Measurements from ENCODE around the gene DSC3.
"Not testable (repeated sequence)": the region's sequence is repeated elsewhere in the genome, so short reads cannot be mapped to it uniquely, and the experiment has no call there.

The DSC3 gene

GRCh38 chr18:31015715-31016434 is 26.7 kb downstream of the DSC3 start:
- no peak for TF ChIP-seq ZNF274 (IDR thresholded peaks at IDR 0.05; ENCODE audit: low read depth, low read length)
- H3K4me3 ChIP-seq (ENCODE audit: low read length) = no peak overlapping the region

DNA sequence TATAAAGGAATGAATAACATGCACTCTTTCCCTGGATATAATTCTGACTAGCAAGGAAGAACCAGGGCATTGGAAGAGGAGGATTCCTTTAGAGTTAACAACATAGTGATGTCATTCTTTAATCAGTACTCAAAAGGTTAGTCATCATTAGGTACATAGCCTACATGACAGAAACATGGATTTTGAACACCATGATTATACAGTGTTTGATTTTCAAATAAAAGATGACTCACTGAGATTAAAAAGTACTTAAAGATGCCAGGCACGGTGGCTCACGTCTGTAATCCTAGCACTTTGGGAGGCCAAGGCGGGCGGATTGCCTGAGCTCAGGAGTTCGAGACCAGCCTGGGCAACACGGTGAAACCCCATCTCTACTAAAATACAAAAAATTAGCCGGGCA is 31.1 kb downstream of the DSC3 start:
- not testable (repeated sequence) for H3K4me3 ChIP-seq (ENCODE audit: low read length)

DNA sequence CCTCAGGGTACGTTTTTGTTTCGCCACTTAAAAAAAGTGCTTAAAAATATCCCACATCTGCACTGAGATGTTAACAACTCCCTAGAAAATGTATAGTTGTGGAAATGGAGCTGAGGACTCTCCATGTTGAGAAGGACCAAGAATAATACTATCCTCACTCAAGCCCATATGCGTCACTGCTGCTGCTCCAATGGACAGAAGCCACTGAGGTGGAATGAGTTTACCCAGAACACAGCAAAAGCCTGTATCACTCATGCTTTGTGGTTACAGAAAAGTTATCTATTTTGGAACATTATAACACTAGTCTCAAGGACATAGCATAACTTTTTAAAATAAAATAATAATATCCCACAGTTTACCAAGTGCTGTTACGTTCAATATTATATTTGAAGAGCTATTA is 31.9 kb downstream of the DSC3 start:
- TF ChIP-seq ZNF274 (IDR thresholded peaks at IDR 0.05; ENCODE audit: low read depth, low read length) = no peak
- H3K4me3 ChIP-seq (ENCODE audit: low read length) = no peak overlapping the region

DNA sequence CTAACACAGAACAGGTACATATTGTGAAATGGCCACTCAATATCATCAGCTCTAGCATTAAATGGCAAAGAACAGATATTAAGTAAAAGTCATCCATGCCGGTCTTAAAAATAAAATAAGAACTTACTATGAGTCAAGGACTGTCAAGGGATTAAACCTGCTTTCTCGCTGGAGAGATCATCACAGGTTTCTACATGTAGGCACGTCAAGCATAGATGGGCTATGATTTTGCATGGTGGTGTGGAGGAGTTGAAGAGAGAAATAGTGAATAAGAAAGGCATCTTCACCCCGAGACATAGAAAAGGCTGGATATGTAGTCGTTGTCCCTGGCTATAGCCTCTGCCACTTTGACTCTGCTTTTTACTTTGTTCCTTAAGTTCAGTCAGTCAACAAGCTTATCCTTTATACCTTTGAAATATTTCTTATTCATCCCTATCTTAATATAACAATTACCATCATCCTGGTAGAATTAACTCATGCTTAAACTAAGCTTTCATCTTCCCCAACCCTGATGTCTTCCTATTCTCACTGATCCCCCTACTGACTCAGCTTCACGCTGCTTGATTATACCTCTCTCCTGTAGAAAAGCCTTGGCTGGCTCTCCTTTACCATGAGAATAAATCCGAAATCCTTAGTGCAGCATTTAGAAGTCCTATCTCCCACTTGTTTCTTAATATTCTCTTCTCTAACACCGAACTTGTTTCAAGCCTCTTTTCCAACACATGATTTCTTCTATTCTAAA is 42.5 kb downstream of the DSC3 start:
- no peak for TF ChIP-seq ZNF274 (IDR thresholded peaks at IDR 0.05; ENCODE audit: low read depth, low read length)
- H3K4me3 ChIP-seq (ENCODE audit: low read length) = no peak overlapping the region

DNA sequence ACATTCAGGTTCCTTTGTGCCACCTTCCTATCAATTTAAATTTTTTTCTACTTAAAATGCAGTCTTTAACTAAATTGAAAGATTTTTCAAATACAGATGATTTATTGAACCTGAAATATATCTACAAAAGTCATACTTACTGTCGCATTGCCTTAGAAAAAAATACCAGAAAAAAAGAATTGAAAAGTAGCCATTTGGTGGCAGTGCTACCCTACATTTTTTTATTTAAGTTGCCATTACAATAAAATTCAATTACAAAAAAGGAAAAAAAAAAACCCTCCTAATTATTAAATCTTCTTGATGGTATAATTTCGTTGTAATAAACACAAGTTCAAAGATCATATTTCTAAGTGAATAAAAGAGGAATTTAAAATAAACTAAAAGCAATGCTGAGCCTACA is 43.4 kb downstream of the DSC3 start:
- no peak overlapping the region for H3K4me3 ChIP-seq (ENCODE audit: low read length)
- TF ChIP-seq ZNF274 (IDR thresholded peaks at IDR 0.05; ENCODE audit: low read depth, low read length) = no peak

- TF ChIP-seq ZNF274 (IDR thresholded peaks at IDR 0.05; ENCODE audit: low read depth, low read length) = no peak
- H3K4me3 ChIP-seq (ENCODE audit: low read length) = no peak overlapping the region
Measured at GRCh38 chr18:30997223-30997622, 45.3 kb downstream of the DSC3 start.

DNA sequence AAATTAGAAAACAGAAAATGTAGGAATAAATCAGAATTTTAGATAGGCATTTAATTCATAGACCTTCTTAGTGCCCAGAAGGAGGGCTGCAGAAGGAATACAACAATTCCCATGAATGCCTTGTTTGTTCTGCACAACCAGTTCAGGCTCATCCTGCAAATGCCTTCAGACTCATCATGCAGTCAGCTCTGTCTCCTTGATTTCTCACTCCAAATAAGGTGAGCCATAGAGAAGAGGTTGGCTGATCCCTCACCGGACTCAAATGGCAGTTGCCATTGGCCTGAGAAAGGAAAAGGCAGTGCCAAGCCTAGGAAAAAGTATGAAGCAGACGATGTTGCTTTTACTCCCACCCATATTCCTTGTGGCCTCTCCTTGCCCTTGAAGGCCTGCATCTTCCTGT is 50.3 kb downstream of the DSC3 start:
- TF ChIP-seq ZNF274 (IDR thresholded peaks at IDR 0.05; ENCODE audit: low read depth, low read length) = no peak
- no peak overlapping the region for H3K4me3 ChIP-seq (ENCODE audit: low read length)

- H3K4me3 ChIP-seq (ENCODE audit: low read length) = no peak overlapping the region
- no peak for TF ChIP-seq ZNF274 (IDR thresholded peaks at IDR 0.05; ENCODE audit: low read depth, low read length)
Measured at GRCh38 chr18:30991397-30991796, 51.1 kb downstream of the DSC3 start.

- no peak overlapping the region for H3K4me3 ChIP-seq (ENCODE audit: low read length)
- TF ChIP-seq ZNF274 (IDR thresholded peaks at IDR 0.05; ENCODE audit: low read depth, low read length) = no peak
Measured at GRCh38 chr18:30989141-30989540, 53.4 kb downstream of the DSC3 start.

GRCh38 chr18:30988440-30988839 is 54.1 kb downstream of the DSC3 start:
- no peak for TF ChIP-seq ZNF274 (IDR thresholded peaks at IDR 0.05; ENCODE audit: low read depth, low read length)
- no peak overlapping the region for H3K4me3 ChIP-seq (ENCODE audit: low read length)

GRCh38 chr18:30987467-30988241 is 54.9 kb downstream of the DSC3 start:
- no peak for TF ChIP-seq ZNF274 (IDR thresholded peaks at IDR 0.05; ENCODE audit: low read depth, low read length)
- H3K4me3 ChIP-seq (ENCODE audit: low read length) = no peak overlapping the region

GRCh38 chr18:30985753-30986152 is 56.8 kb downstream of the DSC3 start:
- H3K4me3 ChIP-seq (ENCODE audit: low read length) = no peak overlapping the region
- TF ChIP-seq ZNF274 (IDR thresholded peaks at IDR 0.05; ENCODE audit: low read depth, low read length) = no peak

- no peak for TF ChIP-seq ZNF274 (IDR thresholded peaks at IDR 0.05; ENCODE audit: low read depth, low read length)
- no peak overlapping the region for H3K4me3 ChIP-seq (ENCODE audit: low read length)
Measured at GRCh38 chr18:30982285-30982992, 60.1 kb downstream of the DSC3 start.

DNA sequence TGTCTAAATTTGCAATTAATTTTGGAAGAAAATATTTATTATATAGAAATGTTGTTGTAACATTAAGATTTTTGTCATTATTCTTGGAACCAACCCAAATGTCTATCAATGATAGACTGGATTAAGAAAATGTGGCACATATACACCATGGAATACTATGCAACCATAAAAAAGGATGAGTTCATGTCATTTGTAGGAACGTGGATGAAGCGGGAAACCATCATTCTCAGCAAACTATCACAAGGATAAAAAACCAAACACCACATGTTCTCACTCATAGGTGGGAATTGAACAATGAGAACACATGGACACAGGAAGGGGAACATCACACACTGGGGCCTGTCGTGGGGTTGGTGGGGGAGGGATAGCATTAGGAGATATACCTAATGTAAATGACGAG is 64.5 kb downstream of the DSC3 start:
- H3K4me3 ChIP-seq (ENCODE audit: low read length) = not testable (repeated sequence)
